GM21381 (cell line): Measurements from ENCODE around the gene MTMR12.

ENCODE experiments used
- ATAC-seq: cut with Tn5 transposase; IDR thresholded peaks from one replicate; pipeline ENCODE4 v1.9.1; 2021; ENCODE audit warnings: mild to moderate bottlenecking, moderate library complexity; ENCODE audit not compliant: unreplicated experiment

Gene MTMR12

DNA sequence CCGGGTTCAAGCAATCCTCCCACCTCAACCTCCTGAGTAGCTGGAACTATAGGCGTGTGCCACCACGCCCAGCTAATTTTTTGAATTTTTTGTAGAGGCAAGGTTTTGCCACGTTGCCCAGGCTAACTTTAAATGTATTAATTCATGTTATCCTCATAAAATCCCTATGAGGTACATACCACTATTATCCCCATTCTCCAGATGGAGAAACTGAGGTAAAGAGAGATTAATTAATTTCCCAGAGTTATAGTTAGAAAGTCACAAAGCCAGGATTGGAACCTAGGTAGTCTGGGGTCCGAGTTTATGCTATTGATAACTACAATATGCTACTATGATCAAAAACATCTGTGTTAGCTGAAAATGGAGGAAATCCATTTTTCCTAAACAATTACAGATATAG, 106.7 kb downstream of the MTMR12 start:
- ATAC-seq = no peak

DNA sequence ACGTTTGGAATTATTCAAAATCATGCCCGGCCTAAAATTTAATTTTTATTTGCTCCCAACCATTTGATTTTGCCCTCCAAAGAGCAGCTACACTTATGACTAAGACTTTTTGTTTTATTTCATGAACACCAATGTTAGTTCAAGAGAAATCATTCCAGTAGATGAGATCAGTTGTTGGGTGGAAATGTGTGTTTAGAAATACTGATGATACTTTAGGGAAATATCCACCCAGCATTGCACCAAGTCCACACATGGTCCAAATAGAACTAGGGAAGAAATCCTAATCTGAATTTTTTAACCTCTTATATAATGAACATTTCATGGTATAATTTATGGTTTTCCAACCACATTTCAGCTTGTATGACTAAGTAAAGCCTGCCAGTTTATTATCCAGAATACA, 110.3 kb downstream of the MTMR12 start:
- ATAC-seq = no peak

DNA sequence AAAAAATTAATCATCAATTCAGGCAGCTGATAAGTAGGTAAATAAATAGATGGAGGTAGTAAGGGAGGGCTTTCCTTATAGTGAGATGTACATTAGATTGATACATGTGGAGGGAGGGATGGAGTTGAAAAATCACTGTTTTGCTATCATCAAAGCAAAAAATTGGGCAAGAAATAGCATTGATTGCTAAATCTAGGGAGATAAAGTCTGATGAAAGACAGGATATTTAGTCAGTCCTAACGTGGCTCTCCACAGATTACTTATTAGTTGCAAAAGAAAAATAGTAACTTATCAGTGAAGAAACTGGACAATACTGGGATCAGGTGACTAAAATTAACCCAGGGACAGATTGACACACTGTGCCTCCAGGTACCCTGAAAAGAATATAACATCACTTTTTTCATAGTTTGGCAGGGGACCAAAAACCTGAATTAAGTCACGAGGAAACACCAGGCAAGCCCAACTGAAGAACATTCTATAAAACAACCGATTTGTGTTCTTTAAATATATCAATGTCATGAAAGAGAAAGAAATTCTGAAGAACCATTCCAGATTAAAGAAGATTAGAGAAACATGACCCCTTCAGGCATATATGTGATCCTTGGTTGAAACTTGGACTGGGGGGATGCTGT, 111.5 kb downstream of the MTMR12 start:
- ATAC-seq = no peak

DNA sequence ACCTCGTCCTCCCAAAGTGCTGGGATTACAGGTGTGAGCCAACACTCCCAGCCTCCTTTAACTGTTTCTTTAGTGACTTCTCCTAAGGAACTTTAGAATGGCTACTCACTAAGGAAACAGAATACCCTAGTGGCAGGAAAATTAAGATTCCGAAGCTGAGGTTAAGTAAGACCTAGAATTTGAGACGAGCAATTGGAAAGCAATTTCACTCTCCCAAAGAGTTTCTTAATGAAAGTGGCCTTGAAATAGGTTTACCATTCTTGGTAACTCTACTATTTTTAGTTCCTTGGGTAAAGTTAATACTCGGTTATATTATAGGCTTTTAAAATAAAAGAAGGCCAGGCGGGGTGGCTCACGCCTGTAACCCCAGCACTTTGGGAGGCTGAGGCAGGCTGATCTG, 115.7 kb downstream of the MTMR12 start:
- no peak for ATAC-seq

DNA sequence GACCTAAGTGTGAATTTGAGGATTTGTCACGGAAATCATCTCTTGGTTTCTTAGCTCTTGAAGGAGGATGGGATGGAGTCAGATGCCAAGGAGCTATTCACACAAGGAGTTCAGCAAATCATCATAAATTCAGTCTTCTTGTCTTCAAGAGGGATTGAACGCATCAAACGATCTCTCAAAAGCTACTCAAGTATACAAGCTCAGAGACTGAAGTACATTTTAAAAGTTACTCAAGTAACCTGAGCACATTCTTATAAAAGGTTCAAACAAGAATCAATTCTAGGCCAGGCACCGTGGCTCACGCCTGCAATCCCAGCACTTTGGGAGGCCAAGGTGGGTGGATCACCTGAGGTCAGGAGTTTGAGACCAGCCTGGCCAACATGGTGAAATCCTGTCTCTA, 117.5 kb downstream of the MTMR12 start:
- ATAC-seq = no peak

DNA sequence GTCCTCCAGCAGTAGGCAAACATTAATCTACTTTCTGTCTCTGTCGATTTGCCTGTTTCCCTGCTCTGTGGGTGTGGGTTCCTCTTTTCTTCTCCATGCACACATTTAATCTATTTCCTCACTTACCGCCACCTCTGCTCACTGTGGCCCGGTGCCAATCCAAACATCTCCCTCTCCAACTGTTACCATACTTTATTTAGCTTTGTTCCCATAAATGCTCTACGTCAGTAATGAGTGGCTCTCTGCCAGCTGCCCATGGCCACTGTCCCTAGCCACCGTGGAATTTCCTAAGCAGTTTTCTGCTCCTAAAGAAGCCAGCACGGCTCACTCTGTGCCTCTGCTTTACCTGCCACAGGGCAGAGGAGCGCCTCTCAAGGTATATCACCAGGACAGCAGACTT, 119.1 kb downstream of the MTMR12 start:
- no peak for ATAC-seq

DNA sequence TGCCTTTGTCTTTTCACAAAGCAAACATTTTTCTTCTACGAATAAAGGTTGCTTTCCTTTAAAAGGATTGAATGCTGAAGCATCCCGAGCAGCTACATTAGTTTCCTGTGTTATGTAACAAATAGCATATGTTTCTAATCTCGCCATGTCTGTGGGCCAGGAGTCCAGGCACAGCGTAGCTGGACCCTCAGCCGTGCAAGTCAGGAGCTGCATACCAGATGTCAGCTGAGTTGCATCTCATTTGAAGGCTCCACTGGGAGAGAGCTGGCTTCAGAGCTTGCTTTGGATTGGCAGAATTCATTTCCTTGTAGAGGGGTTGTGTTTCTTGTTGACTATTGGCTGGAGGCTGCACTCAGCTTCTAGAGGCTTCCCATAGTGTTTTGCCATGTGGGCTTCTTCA, 122.6 kb downstream of the MTMR12 start:
- no peak for ATAC-seq

DNA sequence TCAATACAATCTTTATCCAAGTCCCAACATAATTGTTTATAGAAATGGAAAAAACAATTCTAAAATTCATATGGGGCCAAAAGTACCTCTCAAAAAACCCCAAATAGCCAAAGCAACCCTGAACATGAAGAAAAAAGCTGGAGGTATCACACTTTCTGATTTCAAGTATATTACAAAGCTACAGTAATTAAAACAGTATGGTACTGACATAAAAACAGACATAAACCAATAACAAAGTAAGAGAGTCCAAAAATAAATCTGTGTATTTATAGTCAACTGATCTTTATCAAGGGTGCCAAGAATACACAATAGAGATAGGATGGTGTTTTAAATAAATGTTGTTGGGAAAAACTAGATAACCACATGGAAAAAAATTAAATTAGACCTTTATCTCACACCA, 125.1 kb downstream of the MTMR12 start:
- no peak for ATAC-seq

DNA sequence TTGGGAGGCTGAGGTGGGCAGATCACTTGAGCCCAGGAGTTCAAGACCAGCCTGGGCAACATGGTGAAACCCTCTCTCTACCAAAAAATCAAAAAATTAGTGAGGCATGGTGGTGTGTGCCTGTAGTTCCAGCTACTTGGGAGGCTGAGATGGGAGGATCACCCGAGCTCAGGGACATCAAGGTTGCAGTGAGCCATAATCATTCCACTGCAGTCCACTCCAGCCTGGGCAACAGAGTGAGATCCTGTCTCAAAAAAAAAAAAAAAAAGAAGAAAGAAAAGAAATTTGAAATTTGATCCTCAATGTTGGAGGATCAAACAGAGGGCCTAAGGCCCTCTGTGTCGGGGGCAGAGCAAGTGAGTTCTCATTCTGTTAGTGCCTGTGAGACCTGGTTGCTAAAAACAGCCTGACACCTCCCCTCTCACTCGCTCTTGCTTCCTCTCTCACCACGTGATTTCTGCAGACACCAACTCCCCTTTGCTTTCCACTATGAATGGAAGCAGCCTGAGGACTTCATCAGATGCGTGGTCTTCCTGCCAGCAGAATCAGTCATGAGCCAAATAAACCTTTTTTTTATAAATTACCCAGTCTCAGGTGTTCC, 130.2 kb downstream of the MTMR12 start:
- ATAC-seq = peak; percentile 84
